ENCODE data around the gene KCNJ14.

Gene KCNJ14

DNA sequence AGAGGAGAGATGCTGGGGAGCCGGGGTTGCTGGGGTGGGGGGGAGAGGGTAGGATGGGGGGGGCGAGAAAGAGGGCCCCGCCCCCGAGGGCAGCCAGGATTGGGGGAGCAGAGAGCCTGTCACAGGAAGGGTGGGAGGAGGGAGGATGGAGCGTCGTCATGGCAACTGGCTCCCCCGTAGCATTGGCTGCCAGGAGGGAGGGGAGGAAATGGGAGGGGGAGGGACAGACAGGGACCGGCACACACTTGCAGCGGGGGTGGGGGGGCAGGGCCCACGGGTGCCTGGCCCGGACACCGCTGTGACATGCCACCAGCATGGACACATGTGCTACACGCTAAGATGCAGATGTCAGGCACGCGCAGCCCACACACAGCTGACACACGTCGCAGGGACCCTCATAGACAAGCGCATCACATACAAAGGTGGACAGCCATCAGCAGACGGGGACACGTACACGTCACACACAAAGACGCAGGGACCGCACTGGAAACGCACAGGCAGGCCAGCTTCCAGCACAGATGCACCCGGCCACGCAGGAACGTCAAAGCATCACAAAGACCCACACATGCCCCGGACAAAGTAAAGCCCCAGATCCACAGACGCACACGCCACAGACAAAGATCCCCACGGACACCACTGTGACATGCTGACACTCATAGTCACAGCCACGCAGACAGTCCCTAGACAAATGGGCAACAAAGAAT, 56.6 kb downstream of the KCNJ14 start, which contains the start of gene LMTK3:
TSS of gene LMTK3 (minus strand) at position 36 of the 704 bp plus-strand sequence. CDS start 259 bp downstream, outside the sequence.
- peaks cover 8% of the 10 kb centered on the region for H3F3A ChIP-seq (ENCODE audit: insufficient read depth)
- TF ChIP-seq EZH2phosphoT487 (conservative IDR thresholded peaks at IDR 0.05; ENCODE audit: low read length): no peak
- TF ChIP-seq, protein P1, sequence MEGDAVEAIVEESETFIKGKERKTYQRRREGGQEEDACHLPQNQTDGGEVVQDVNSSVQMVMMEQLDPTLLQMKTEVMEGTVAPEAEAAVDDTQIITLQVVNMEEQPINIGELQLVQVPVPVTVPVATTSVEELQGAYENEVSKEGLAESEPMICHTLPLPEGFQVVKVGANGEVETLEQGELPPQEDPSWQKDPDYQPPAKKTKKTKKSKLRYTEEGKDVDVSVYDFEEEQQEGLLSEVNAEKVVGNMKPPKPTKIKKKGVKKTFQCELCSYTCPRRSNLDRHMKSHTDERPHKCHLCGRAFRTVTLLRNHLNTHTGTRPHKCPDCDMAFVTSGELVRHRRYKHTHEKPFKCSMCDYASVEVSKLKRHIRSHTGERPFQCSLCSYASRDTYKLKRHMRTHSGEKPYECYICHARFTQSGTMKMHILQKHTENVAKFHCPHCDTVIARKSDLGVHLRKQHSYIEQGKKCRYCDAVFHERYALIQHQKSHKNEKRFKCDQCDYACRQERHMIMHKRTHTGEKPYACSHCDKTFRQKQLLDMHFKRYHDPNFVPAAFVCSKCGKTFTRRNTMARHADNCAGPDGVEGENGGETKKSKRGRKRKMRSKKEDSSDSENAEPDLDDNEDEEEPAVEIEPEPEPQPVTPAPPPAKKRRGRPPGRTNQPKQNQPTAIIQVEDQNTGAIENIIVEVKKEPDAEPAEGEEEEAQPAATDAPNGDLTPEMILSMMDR (IDR thresholded peaks at IDR 0.05; ENCODE audit: insufficient read depth, low read length, poor library complexity, severe bottlenecking): no peak
- H3K36me3 ChIP-seq (ENCODE audit: low read length): no peaks in the 10 kb centered on the region
- H3K9ac ChIP-seq (ENCODE audit: low read length): peak within 1 kb of the TSS; percentile 77; the same call in 1 of the 2 replicates
- no peak within 1 kb of the TSS for H3K27ac ChIP-seq (ENCODE audit: low read depth, low read length)
- H3K4me2 ChIP-seq (ENCODE audit: low read depth, low read length, poor library complexity, severe bottlenecking): peak within 1 kb of the TSS; percentile 84
- no peaks in the 10 kb centered on the region for H3K9me2 ChIP-seq (replicated peaks; ENCODE audit: insufficient read depth, low read length)
- peak within 1 kb of the TSS; percentile 74 for H3K4me3 ChIP-seq (ENCODE audit: insufficient read depth, low read length, poor library complexity, severe bottlenecking)
- no peaks in the 10 kb centered on the region for H3K79me2 ChIP-seq (ENCODE audit: insufficient read depth, low read length)
- H4K20me1 ChIP-seq (ENCODE audit: low read depth, low read length): no peaks in the 10 kb centered on the region
- H2AFZ ChIP-seq (ENCODE audit: low read depth, low read length, severe bottlenecking): peak within 1 kb of the TSS; percentile 87
- H3K27me3 ChIP-seq (ENCODE audit: low read length): no peaks in the 10 kb centered on the region
- H3K9me3 ChIP-seq (ENCODE audit: insufficient read depth, low read length): no peaks in the 10 kb centered on the region

DNA sequence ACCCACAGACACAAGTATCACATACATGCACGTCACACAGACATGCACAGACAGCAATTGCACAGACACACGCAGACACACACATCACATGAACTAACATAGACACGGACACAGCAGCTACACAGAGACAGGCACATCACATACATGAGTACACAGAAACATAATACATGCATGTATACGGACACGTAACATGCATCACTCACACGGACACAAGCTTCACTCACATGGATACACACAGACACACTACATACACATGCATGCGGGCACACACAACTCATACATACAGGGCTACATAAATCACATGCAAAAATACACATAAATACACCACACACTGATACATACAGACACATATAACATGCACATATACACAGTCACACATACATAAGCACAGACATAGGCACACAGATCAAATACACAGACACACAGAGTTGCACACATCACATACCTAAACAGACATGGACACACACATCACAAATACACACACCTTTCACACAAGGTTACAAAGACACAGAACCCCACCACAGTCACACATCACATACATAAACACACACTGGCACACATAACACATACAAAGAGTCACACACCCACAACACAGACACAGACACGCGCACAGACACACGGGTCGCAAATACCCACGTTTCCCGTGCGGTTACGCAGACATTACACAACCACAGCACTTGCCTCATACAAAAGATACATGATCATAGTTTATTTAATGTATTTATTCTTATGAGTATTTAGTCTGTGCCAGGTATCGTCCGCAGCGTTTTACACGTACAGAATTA, 57.3 kb downstream of the KCNJ14 start:
- no peak for TF ChIP-seq EZH2phosphoT487 (conservative IDR thresholded peaks at IDR 0.05; ENCODE audit: low read length)
- TF ChIP-seq, protein P1 (IDR thresholded peaks at IDR 0.05; ENCODE audit: insufficient read depth, low read length, poor library complexity, severe bottlenecking): no peak
- Histone ChIP-seq H3F3A (ENCODE audit: insufficient read depth) (peaks cover 8% of the 10 kb centered on the region), H3K36me3 (ENCODE audit: low read length) (no peaks in the 10 kb centered on the region), H3K9ac (ENCODE audit: low read length) (peak overlapping the region; percentile 77), H3K9me2 (replicated peaks; ENCODE audit: insufficient read depth, low read length) (no peaks in the 10 kb centered on the region), H3K27ac (ENCODE audit: low read depth, low read length) (peak overlapping the region; percentile 57), H3K27me3 (ENCODE audit: low read length) (no peaks in the 10 kb centered on the region), H2AFZ (ENCODE audit: low read depth, low read length, severe bottlenecking) (peak overlapping the region; percentile 87), H4K20me1 (ENCODE audit: low read depth, low read length) (no peaks in the 10 kb centered on the region), H3K4me2 (ENCODE audit: low read depth, low read length, poor library complexity, severe bottlenecking) (peak overlapping the region; percentile 84), H3K4me3 (ENCODE audit: insufficient read depth, low read length, poor library complexity, severe bottlenecking) (peak overlapping the region; percentile 74), H3K9me3 (ENCODE audit: insufficient read depth, low read length) (no peaks in the 10 kb centered on the region), H3K79me2 (ENCODE audit: insufficient read depth, low read length) (no peaks in the 10 kb centered on the region)

DNA sequence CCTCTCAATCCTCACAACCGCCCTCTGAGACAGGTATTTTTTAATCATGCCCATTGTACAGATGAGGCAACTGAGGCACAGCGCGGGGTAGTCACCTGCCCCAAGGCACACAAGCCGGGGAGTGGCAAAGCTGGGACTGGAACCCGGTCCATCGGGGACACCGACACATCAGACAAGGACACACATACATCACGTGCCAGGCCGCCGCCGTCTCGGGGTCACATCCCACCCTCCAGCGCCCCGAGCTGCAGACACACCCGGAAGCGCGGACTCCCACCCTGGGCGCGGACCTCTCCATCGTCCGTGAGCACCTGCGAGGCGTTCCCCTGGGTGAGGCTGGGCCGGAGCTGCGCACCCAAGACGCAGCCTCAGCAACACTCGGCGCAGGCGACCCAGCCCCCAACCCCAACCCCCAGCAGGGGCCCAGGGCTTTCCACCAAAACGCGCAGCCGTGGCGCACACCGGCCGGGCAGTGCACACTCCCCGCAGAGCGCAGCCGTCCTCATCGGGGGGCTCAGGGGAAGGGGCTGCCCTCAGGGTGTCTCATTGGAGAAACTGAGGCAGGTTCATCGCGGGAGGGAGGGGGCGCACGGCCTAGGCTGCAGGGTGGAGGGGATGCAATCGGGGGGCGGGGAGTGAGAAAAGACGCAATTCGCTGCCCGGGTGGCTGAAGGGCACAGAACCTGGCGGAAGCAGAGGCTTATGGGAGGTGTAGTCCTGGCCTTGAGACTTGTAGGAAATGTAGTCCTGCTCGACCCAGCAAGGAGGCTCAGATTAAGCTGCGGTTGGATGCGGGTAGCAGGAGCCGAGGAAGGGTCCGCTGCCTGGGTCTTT, 58.1 kb downstream of the KCNJ14 start:
- Histone ChIP-seq H3K79me2 (ENCODE audit: insufficient read depth, low read length) (no peaks in the 10 kb centered on the region), H3F3A (ENCODE audit: insufficient read depth) (peaks cover 8% of the 10 kb centered on the region), H3K9me2 (replicated peaks; ENCODE audit: insufficient read depth, low read length) (no peaks in the 10 kb centered on the region), H3K36me3 (ENCODE audit: low read length) (no peaks in the 10 kb centered on the region), H3K4me3 (ENCODE audit: insufficient read depth, low read length, poor library complexity, severe bottlenecking) (peak overlapping the region; percentile 74), H3K27me3 (ENCODE audit: low read length) (no peaks in the 10 kb centered on the region), H3K4me2 (ENCODE audit: low read depth, low read length, poor library complexity, severe bottlenecking) (peak overlapping the region; percentile 84), H3K27ac (ENCODE audit: low read depth, low read length) (peak overlapping the region; percentile 57), H4K20me1 (ENCODE audit: low read depth, low read length) (no peaks in the 10 kb centered on the region), H2AFZ (ENCODE audit: low read depth, low read length, severe bottlenecking) (peak overlapping the region; percentile 87), H3K9ac (ENCODE audit: low read length) (peak overlapping the region; percentile 77), H3K9me3 (ENCODE audit: insufficient read depth, low read length) (no peaks in the 10 kb centered on the region)
- no peak for TF ChIP-seq EZH2phosphoT487 (conservative IDR thresholded peaks at IDR 0.05; ENCODE audit: low read length)
- TF ChIP-seq, protein P1 (IDR thresholded peaks at IDR 0.05; ENCODE audit: insufficient read depth, low read length, poor library complexity, severe bottlenecking): no peak

Measured in SU-DHL-6 (cell line).